ENCODE results near the gene DIDO1. TPM values are rescaled to one million over a fixed set of nuclear protein-coding genes. Genes with fewer than 3 reads are reported as not detected.

Gene DIDO1
- polyA plus RNA-seq, 6 donors from 2014 or later, result 24.3 to 39.9 (median 28.3) TPM

- Mint-ChIP-seq H3K4me3 (no peak overlapping the region), H3K36me3 (peaks cover 0 to 9% of the 10 kb centered on the region in 2 donors), H3K27ac (no peak overlapping the region), H3K4me1 (peaks cover 0 to 4% (median 0%) of the 10 kb centered on the region in 3 donors), H3K27me3 (no peaks in the 10 kb centered on the region), H3K9me3 (no peaks in the 10 kb centered on the region)
- DNase-seq (no peak), ATAC-seq (ENCODE audit: low read depth in 2 of 2) (no peak)
Observed at GRCh38 chr20:62885046-62885895, 41.0 kb downstream of the DIDO1 start.

- peaks cover 0 to 9% of the 10 kb centered on the region in 2 donors for H3K36me3 Mint-ChIP-seq
- no peaks in the 10 kb centered on the region for H3K9me3 Mint-ChIP-seq
- H3K27me3 Mint-ChIP-seq, result no peaks in the 10 kb centered on the region
- no peak for DNase-seq
- ATAC-seq (ENCODE audit: low read depth in 2 of 2), result no peak
- peak overlapping the region in 1 of 6 donors; percentile 45 for H3K27ac Mint-ChIP-seq
- H3K4me3 Mint-ChIP-seq, result no peak overlapping the region
- H3K4me1 Mint-ChIP-seq, result peaks cover 0 to 4% (median 0%) of the 10 kb centered on the region in 3 donors
Observed at GRCh38 chr20:62884556-62884955, 41.7 kb downstream of the DIDO1 start.

- Mint-ChIP-seq H3K27me3 (no peaks in the 10 kb centered on the region), H3K9me3 (no peaks in the 10 kb centered on the region), H3K4me1 (peaks cover 0 to 4% (median 3%) of the 10 kb centered on the region in 3 donors), H3K4me3 (no peak overlapping the region), H3K36me3 (peaks cover 0 to 9% of the 10 kb centered on the region in 2 donors), H3K27ac (no peak overlapping the region)
- no peak for ATAC-seq (ENCODE audit: low read depth in 2 of 2)
- DNase-seq, result no peak
Observed at GRCh38 chr20:62882426-62882825, 43.9 kb downstream of the DIDO1 start.

GRCh38 chr20:62881662-62882395, 44.5 kb downstream of the DIDO1 start:
- Mint-ChIP-seq H3K27me3 (no peaks in the 10 kb centered on the region), H3K4me1 (peaks cover 0 to 4% (median 3%) of the 10 kb centered on the region in 3 donors), H3K9me3 (no peaks in the 10 kb centered on the region), H3K4me3 (no peak overlapping the region), H3K27ac (peak overlapping the region in 1 of 6 donors; percentile 34), H3K36me3 (peaks cover 0 to 9% of the 10 kb centered on the region in 2 donors)
- ATAC-seq (ENCODE audit: low read depth in 2 of 2) (no peak), DNase-seq (no peak)

GRCh38 chr20:62880935-62881661, 45.2 kb downstream of the DIDO1 start:
- H3K9me3 Mint-ChIP-seq, result no peaks in the 10 kb centered on the region
- H3K27me3 Mint-ChIP-seq, result no peaks in the 10 kb centered on the region
- ATAC-seq (ENCODE audit: low read depth in 2 of 2), result no peak
- no peak overlapping the region for H3K4me3 Mint-ChIP-seq
- peak overlapping the region in 2 of 6 donors; percentile 34 to 88 for H3K27ac Mint-ChIP-seq
- H3K4me1 Mint-ChIP-seq, result peaks cover under 1 to 4% (median 4%) of the 10 kb centered on the region in 3 donors
- DNase-seq, result no peak
- peaks cover 0 to 9% of the 10 kb centered on the region in 2 donors for H3K36me3 Mint-ChIP-seq

GRCh38 chr20:62880147-62880934, 46.0 kb downstream of the DIDO1 start:
- Mint-ChIP-seq H3K27ac (no peak overlapping the region), H3K36me3 (peaks cover 0 to 9% of the 10 kb centered on the region in 2 donors), H3K9me3 (no peaks in the 10 kb centered on the region), H3K4me3 (no peak overlapping the region), H3K4me1 (peaks cover 6 to 11% (median 8%) of the 10 kb centered on the region in 3 donors), H3K27me3 (no peaks in the 10 kb centered on the region)
- no peak for DNase-seq
- ATAC-seq (ENCODE audit: low read depth in 2 of 2), result no peak

- H3K36me3 Mint-ChIP-seq, result peaks cover 0 to 9% of the 10 kb centered on the region in 2 donors
- H3K9me3 Mint-ChIP-seq, result no peaks in the 10 kb centered on the region
- no peak overlapping the region for H3K4me3 Mint-ChIP-seq
- H3K4me1 Mint-ChIP-seq, result peaks cover 9 to 14% (median 10%) of the 10 kb centered on the region in 3 donors
- no peak overlapping the region for H3K27ac Mint-ChIP-seq
- DNase-seq (no peak), ATAC-seq (ENCODE audit: low read depth in 2 of 2) (no peak)
- peaks cover 0 to 1% (median 0%) of the 10 kb centered on the region in 3 donors for H3K27me3 Mint-ChIP-seq
Observed at GRCh38 chr20:62879275-62880146, 46.8 kb downstream of the DIDO1 start.

GRCh38 chr20:62878244-62879038, 47.9 kb downstream of the DIDO1 start:
- Mint-ChIP-seq H3K4me3 (no peak overlapping the region), H3K27ac (no peak overlapping the region)

GRCh38 chr20:62876902-62877816, 49.1 kb downstream of the DIDO1 start:
- ATAC-seq (ENCODE audit: low read depth in 2 of 2) (peak in 1 of 2 donors; percentile 11), DNase-seq (no peak)
- Mint-ChIP-seq H3K9me3 (no peaks in the 10 kb centered on the region), H3K36me3 (peaks cover 0 to 9% of the 10 kb centered on the region in 2 donors), H3K27me3 (peaks cover 5 to 19% (median 7%) of the 10 kb centered on the region in 3 donors), H3K4me1 (peaks cover 10 to 22% (median 16%) of the 10 kb centered on the region in 3 donors), H3K4me3 (no peak overlapping the region), H3K27ac (peak overlapping the region in 1 of 6 donors; percentile 3)

More at GRCh38 chr20:62878244-62879038, 47.9 kb downstream of the DIDO1 start:
- ATAC-seq (ENCODE audit: low read depth in 2 of 2) (no peak), DNase-seq (no peak)
- no peaks in the 10 kb centered on the region for H3K9me3 Mint-ChIP-seq
- H3K4me1 Mint-ChIP-seq, result peaks cover 10 to 19% (median 13%) of the 10 kb centered on the region in 3 donors
- peaks cover 0 to 9% of the 10 kb centered on the region in 2 donors for H3K36me3 Mint-ChIP-seq
- H3K27me3 Mint-ChIP-seq, result peaks cover 0 to 7% (median 3%) of the 10 kb centered on the region in 3 donors

- Mint-ChIP-seq H3K27me3 (peaks cover 5 to 20% (median 7%) of the 10 kb centered on the region in 3 donors), H3K4me1 (peaks cover 10 to 22% (median 14%) of the 10 kb centered on the region in 3 donors), H3K9me3 (no peaks in the 10 kb centered on the region), H3K27ac (peak overlapping the region in 1 of 6 donors; percentile 62), H3K4me3 (no peak overlapping the region), H3K36me3 (peaks cover 0 to 4% of the 10 kb centered on the region in 2 donors)
- ATAC-seq (ENCODE audit: low read depth in 2 of 2) (no peak), DNase-seq (no peak)
Observed at GRCh38 chr20:62876501-62876901, 49.8 kb downstream of the DIDO1 start.

All from naive B cell (primary cell).